ENCODE results near the gene OR4L1.

- TF ChIP-seq POLR2AphosphoS5 (IDR thresholded peaks at IDR 0.05) (no peak), CTCF (IDR thresholded peaks at IDR 0.05) (no peak), POLR2A (IDR thresholded peaks at IDR 0.05) (no peak)
Measured at GRCh38 chr14:20059745-20060144, at the start of gene OR4L1.

Data from breast epithelium (tissue), 3 donors.